ENCODE data around the gene OR6J1. TPM values are rescaled to one million over a fixed set of nuclear protein-coding genes. Genes with fewer than 3 reads are reported as not detected.

OR6J1 gene
- total and polyA plus RNA-seq, 2 of the 13 experiments (the other 11 are each of a cell fraction or from before 2014, with no cell fraction given), result not detected

GRCh38 chr14:22613106-22613695 is 31.0 kb downstream of the OR6J1 start:
- ChIA-PET POLR2A (interaction anchor here (1.3 to 1.7 kb wide), 2 partner anchors 15 to 24 kb away, joined by 7 read pairs; partner anchors contain the start of genes ABHD4 and DAD1), CTCF (ENCODE audit: low intra/inter-chr PET ratio, low total read pairs) (interaction anchor here (1.1 kb wide), 1 partner anchor 43 kb away, joined by 3 read pairs; no protein-coding TSS in a partner anchor)
- intact Hi-C loops (cut with micrococcal nuclease; ENCODE audit: unreplicated experiment) (no loop called here), in situ Hi-C loops (cut with HindIII; ENCODE audit: extremely low pct_ligation_motif_present, low pct_unique_long_range_greater_than_20kb) (no loop called here)
- H3K4me1 ChIP-seq (ENCODE audit: insufficient read depth, low read length), result peaks cover 14% of the 10 kb centered on the region
- H3K27me3 ChIP-seq (ENCODE audit: control insufficient read depth in 1 of 2, insufficient read depth in 2 of 2, low read length in 2 of 2), result no peaks in the 10 kb centered on the region
- H3K4me2 ChIP-seq (ENCODE audit: low read depth, low read length), result no peak overlapping the region
- no peak overlapping the region for H3K4me3 ChIP-seq (replicated peaks in 1 of 3; ENCODE audit: insufficient read depth in 1 of 3, low read depth in 2 of 3, low read length in 3 of 3)
- no peaks in the 10 kb centered on the region for H4K20me1 ChIP-seq (ENCODE audit: insufficient read depth, low read length)
- DNase-seq (ENCODE audit: low spot score) (no peak), ATAC-seq (peak; percentile 55), FAIRE-seq (no peak)
- no peaks in the 10 kb centered on the region for H3K79me2 ChIP-seq (ENCODE audit: insufficient read depth, low read length)
- H3K9me3 ChIP-seq (ENCODE audit: low read length), result no peaks in the 10 kb centered on the region
- no peak overlapping the region for H3K9ac ChIP-seq (ENCODE audit: insufficient read depth, low read depth, low read length)
- TF ChIP-seq, protein P1, sequence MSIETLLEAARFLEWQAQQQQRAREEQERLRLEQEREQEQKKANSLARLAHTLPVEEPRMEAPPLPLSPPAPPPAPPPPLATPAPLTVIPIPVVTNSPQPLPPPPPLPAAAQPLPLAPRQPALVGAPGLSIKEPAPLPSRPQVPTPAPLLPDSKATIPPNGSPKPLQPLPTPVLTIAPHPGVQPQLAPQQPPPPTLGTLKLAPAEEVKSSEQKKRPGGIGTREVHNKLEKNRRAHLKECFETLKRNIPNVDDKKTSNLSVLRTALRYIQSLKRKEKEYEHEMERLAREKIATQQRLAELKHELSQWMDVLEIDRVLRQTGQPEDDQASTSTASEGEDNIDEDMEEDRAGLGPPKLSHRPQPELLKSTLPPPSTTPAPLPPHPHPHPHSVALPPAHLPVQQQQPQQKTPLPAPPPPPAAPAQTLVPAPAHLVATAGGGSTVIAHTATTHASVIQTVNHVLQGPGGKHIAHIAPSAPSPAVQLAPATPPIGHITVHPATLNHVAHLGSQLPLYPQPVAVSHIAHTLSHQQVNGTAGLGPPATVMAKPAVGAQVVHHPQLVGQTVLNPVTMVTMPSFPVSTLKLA (IDR thresholded peaks at IDR 0.05), result peak; percentile 84
- TF ChIP-seq TEAD3 (CRISPR knock-in tag; optimal IDR thresholded peaks at IDR 0.05; ENCODE audit: borderline replicate concordance), result peak; percentile 47
- 0 out of 2 replicates have a peak, but pooled peaks have one; percentile 41 for TF ChIP-seq ZNF383 (CRISPR knock-in tag; IDR thresholded peaks at IDR 0.05; ENCODE audit: borderline replicate concordance)
- TF ChIP-seq ZSCAN22 (CRISPR knock-in tag; IDR thresholded peaks at IDR 0.05), result no peak
- peak; percentile 48 for TF ChIP-seq POLR2G (IDR thresholded peaks at IDR 0.05; ENCODE audit: low read depth, low read length)
- WGBS (ENCODE audit: low lambda C conversion rate), result 67% methylated on average over 2 of the region's 2 CpGs
- H2AFZ ChIP-seq (ENCODE audit: low read length), result no peak overlapping the region
- H3K27ac ChIP-seq (ENCODE audit: extremely low read length, insufficient read depth, low read length), result no peak overlapping the region
- BruUV-seq (replicated peaks), result no TSS peak
- H3K36me3 ChIP-seq (replicated peaks in 1 of 2; ENCODE audit: control insufficient read depth in 1 of 2, insufficient read depth in 2 of 2, low read length in 2 of 2), result peaks cover 16 to 25% of the 10 kb centered on the region in 2 experiments; a peak in 4 of 5 replicates

GRCh38 chr14:22610931-22611330 is 33.2 kb downstream of the OR6J1 start:
- DNase-seq (ENCODE audit: low spot score) (no peak), ATAC-seq (no peak), FAIRE-seq (no peak)
- Histone ChIP-seq H3K36me3 (replicated peaks in 1 of 2; ENCODE audit: control insufficient read depth in 1 of 2, insufficient read depth in 2 of 2, low read length in 2 of 2) (peaks cover 23 to 45% of the 10 kb centered on the region in 2 experiments), H3K9ac (ENCODE audit: insufficient read depth, low read depth, low read length) (no peak overlapping the region), H3K27ac (ENCODE audit: extremely low read length, insufficient read depth, low read length) (no peak overlapping the region), H3K9me3 (ENCODE audit: low read length) (no peaks in the 10 kb centered on the region), H3K27me3 (ENCODE audit: control insufficient read depth in 1 of 2, insufficient read depth in 2 of 2, low read length in 2 of 2) (no peaks in the 10 kb centered on the region), H4K20me1 (ENCODE audit: insufficient read depth, low read length) (0 out of 2 replicates have a peak, but pooled peaks cover 4% of the 10 kb centered on the region), H3K79me2 (ENCODE audit: insufficient read depth, low read length) (no peaks in the 10 kb centered on the region), H3K4me2 (ENCODE audit: low read depth, low read length) (no peak overlapping the region), H3K4me3 (replicated peaks in 1 of 3; ENCODE audit: insufficient read depth in 1 of 3, low read depth in 2 of 3, low read length in 3 of 3) (no peak overlapping the region), H2AFZ (ENCODE audit: low read length) (no peak overlapping the region), H3K4me1 (ENCODE audit: insufficient read depth, low read length) (peaks cover 20% of the 10 kb centered on the region)
- intact Hi-C loops (cut with micrococcal nuclease; ENCODE audit: unreplicated experiment) (no loop called here), in situ Hi-C loops (cut with HindIII; ENCODE audit: extremely low pct_ligation_motif_present, low pct_unique_long_range_greater_than_20kb) (no loop called here)
- 93% methylated on average over 2 of the region's 2 CpGs for WGBS (ENCODE audit: low lambda C conversion rate)
- ChIA-PET CTCF (ENCODE audit: low intra/inter-chr PET ratio, low total read pairs) (no interaction called here), POLR2A (interaction anchor here (0.9 to 1.9 kb wide), 2 partner anchors 21 to 22 kb away, joined by 4 read pairs; no protein-coding TSS in a partner anchor)
- BruUV-seq (replicated peaks), result no TSS peak
- TF ChIP-seq ZNF761 (CRISPR knock-in tag; conservative IDR thresholded peaks at IDR 0.05) (no peak), ZNF207 (IDR thresholded peaks at IDR 0.05; ENCODE audit: borderline replicate concordance) (0 out of 2 replicates have a peak, but pooled peaks have one; percentile 11), ZNF543 (CRISPR knock-in tag; IDR thresholded peaks at IDR 0.05) (no peak), CSRNP1 (CRISPR knock-in tag; IDR thresholded peaks at IDR 0.05) (no peak), ZBTB8A (CRISPR knock-in tag; IDR thresholded peaks at IDR 0.05; ENCODE audit: borderline replicate concordance, low read depth) (no peak), CEBPZ (IDR thresholded peaks at IDR 0.05; ENCODE audit: low read length) (no peak)
